IMR-90 (cell line): ENCODE results near the gene CCDC40. TPM values are rescaled to one million over a fixed set of nuclear protein-coding genes. Genes with fewer than 3 reads are reported as not detected.

Source experiments
- ATAC-seq: fragments of 200-7000 bp; cut with Tn5 transposase; 2 replicates; pipeline ENCODE4 v1.9.1; 2020; ENCODE audit warnings: low read depth, mild to moderate bottlenecking, moderate library complexity
- BruUV-seq: library from RNA; stranded (reverse); fragments of 400-500 nt; replicated peaks from 2 replicates; lab custom pipeline; 2021; lab: Mats Ljungman, UMichigan
- CTCF ChIA-PET: fragments of 300-600 bp; formaldehyde crosslinking; extraction: SDS; loops from one replicate; lab custom pipeline; 2021; ENCODE audit warnings: antibody characterized with exemption; lab: Yijun Ruan, JAX
- POLR2A ChIA-PET: fragments of 300-600 bp; sonication (Branson Sonifier 250); formaldehyde crosslinking; loops from one replicate; lab custom pipeline; 2022; ENCODE audit warnings: antibody characterized with exemption; ENCODE audit not compliant: unreplicated experiment; lab: Charles Lee
- DNase-seq: peaks from one replicate; pipeline ENCODE4 v3.0.0; 2013
- H2AFZ ChIP-seq: replicated peaks from 2 replicates; pipeline ENCODE3; 2013; ENCODE audit warnings: low read length, mild to moderate bottlenecking; ENCODE audit not compliant: poor library complexity
- H2AK5ac ChIP-seq: 2 replicates; pipeline ENCODE4 v1.6.1; 2013; ENCODE audit warnings: low read depth, low read length, inconsistent platforms
- H2AK9ac ChIP-seq: replicated peaks from 2 replicates; pipeline ENCODE3; 2013; ENCODE audit warnings: mild to moderate bottlenecking, low read depth, low read length, moderate library complexity; ENCODE audit not compliant: poor library complexity
- H2BK120ac ChIP-seq: 2 replicates; pipeline ENCODE4 v1.6.1; 2013; ENCODE audit warnings: low read depth, low read length, inconsistent platforms
- H2BK15ac ChIP-seq: 3 replicates; pipeline ENCODE4 v1.6.1; 2013; ENCODE audit warnings: low read depth, low read length, inconsistent platforms
- H2BK20ac ChIP-seq: 2 replicates; pipeline ENCODE4 v1.6.1; 2013; ENCODE audit warnings: low read depth, mild to moderate bottlenecking, inconsistent platforms, low read length, moderate library complexity
- H2BK5ac ChIP-seq: 2 replicates; pipeline ENCODE4 v1.6.1; 2013; ENCODE audit warnings: mild to moderate bottlenecking, low read depth, low read length, inconsistent platforms; ENCODE audit not compliant: poor library complexity, severe bottlenecking
- H3K14ac ChIP-seq: replicated peaks from 2 replicates; pipeline ENCODE4 v1.6.1; 2013; ENCODE audit warnings: low read depth, low read length, inconsistent platforms
- H3K18ac ChIP-seq: 2 replicates; pipeline ENCODE4 v1.6.1; 2013; ENCODE audit warnings: low read depth, low read length, control low read depth
- H3K23ac ChIP-seq: 2 replicates; pipeline ENCODE4 v1.6.1; 2013; ENCODE audit warnings: low read depth, low read length, inconsistent platforms
- H3K27ac ChIP-seq: 2 replicates; pipeline ENCODE4 v1.5.1; 2013; ENCODE audit warnings: mild to moderate bottlenecking, control low read depth, low read length; ENCODE audit not compliant: insufficient read depth
- H3K27me3 ChIP-seq: 2 replicates; pipeline ENCODE4 v1.6.1; 2013; ENCODE audit warnings: low read length; ENCODE audit not compliant: control insufficient read depth, insufficient read depth
- H3K36me3 ChIP-seq: 2 replicates; pipeline ENCODE4 v1.6.1; 2013; ENCODE audit warnings: low read length, mixed read lengths; ENCODE audit not compliant: control insufficient read depth, insufficient read depth
- H3K4ac ChIP-seq: 2 replicates; pipeline ENCODE4 v1.6.1; 2013; ENCODE audit warnings: low read depth, low read length, inconsistent platforms
- H3K4me1 ChIP-seq: 2 replicates; pipeline ENCODE4 v1.6.1; 2013; ENCODE audit warnings: low read length, mixed read lengths; ENCODE audit not compliant: control insufficient read depth, insufficient read depth
- H3K4me2 ChIP-seq: 2 replicates; pipeline ENCODE4 v1.6.1; 2013; ENCODE audit warnings: low read depth, mild to moderate bottlenecking, control low read depth, low read length, moderate library complexity
- H3K4me3 ChIP-seq: 2 replicates; pipeline ENCODE4 v1.5.1; 2013; ENCODE audit warnings: low read depth, mild to moderate bottlenecking, control low read depth, low read length, moderate library complexity; ENCODE audit not compliant: insufficient read depth
- H3K56ac ChIP-seq: 2 replicates; pipeline ENCODE4 v1.6.1; 2013; ENCODE audit warnings: low read length, inconsistent platforms; ENCODE audit not compliant: insufficient read depth; ENCODE audit errors: extremely low read depth
- H3K79me1 ChIP-seq, 2 experiments: 2 replicates each; pipeline ENCODE4 v1.6.1; 2013; ENCODE audit warnings: low read length in 2 of 2, inconsistent platforms in 1 of 2, low read depth in 1 of 2
- H3K9ac ChIP-seq: 2 replicates; pipeline ENCODE4 v1.6.1; 2013; ENCODE audit warnings: low read depth, low read length, control low read depth
- H3K9me1 ChIP-seq: 2 replicates; pipeline ENCODE4 v1.6.1; 2013; ENCODE audit warnings: low read length, inconsistent platforms; ENCODE audit not compliant: insufficient read depth
- H3K9me3 ChIP-seq: 2 replicates; pipeline ENCODE4 v1.6.1; 2013; ENCODE audit warnings: low read length; ENCODE audit not compliant: control insufficient read depth, insufficient read depth
- H4K20me1 ChIP-seq: 2 replicates; pipeline ENCODE4 v1.6.1; 2013; ENCODE audit warnings: low read length, inconsistent platforms; ENCODE audit not compliant: insufficient read depth
- H4K5ac ChIP-seq: 2 replicates; pipeline ENCODE4 v1.6.1; 2013; ENCODE audit warnings: mild to moderate bottlenecking, low read depth, low read length, control low read depth
- H4K8ac ChIP-seq, 2 experiments: 2 replicates each; pipeline ENCODE4 v1.6.1; 2013; ENCODE audit warnings: low read depth in 2 of 2, low read length in 2 of 2, control low read depth in 1 of 2, inconsistent platforms in 1 of 2
- H4K91ac ChIP-seq: 2 replicates; pipeline ENCODE4 v1.6.1; 2013; ENCODE audit warnings: low read depth, low read length, inconsistent platforms; ENCODE audit not compliant: insufficient read depth
- CHD1 ChIP-seq: IDR thresholded peaks from 2 replicates; pipeline ENCODE4 v1.6.1; 2012; ENCODE audit warnings: low read depth, low read length, improper control_type of control experiment
- RAD21 ChIP-seq: IDR thresholded peaks from 2 replicates; pipeline ENCODE4 v1.6.1; 2012; ENCODE audit warnings: low read length, improper control_type of control experiment
- WGBS, 2 experiments: methylation state at CpG; one replicate each; pipeline versions ENCODE4 v1.1.5 to v1.1.7; 2013; ENCODE audit warnings: missing lambda C conversion rate in 2 of 2; ENCODE audit not compliant: insufficient read length in 1 of 2; ENCODE audit errors: extremely low coverage in 2 of 2; 5-methylcytosine and 5-hydroxymethylcytosine counted together
- dilution Hi-C: fragments of 300-500 bp; cut with HindIII; formaldehyde crosslinking; loops from one replicate; pipeline ENCODE4 v1.14.3; 2018; ENCODE audit warnings: low sequenced_read_pairs; ENCODE audit not compliant: unreplicated experiment
- in situ Hi-C: fragments of 300-500 bp; cut with MboI; formaldehyde crosslinking; loops from 3 replicates; pipeline ENCODE4 v1.14.3; 2019; ENCODE audit warnings: low sequenced_read_pairs, inconsistent platforms, mixed read lengths
- intact Hi-C: fragments of 100-400 bp; cut with micrococcal nuclease; formaldehyde crosslinking; loops from 2 replicates; pipeline ENCODE4 v1.10.0; 2022
- polyA plus RNA-seq, 3 experiments: library from polyadenylated mRNA; depleted of rRNA; stranded (reverse); fragments of >200 nt; gene quantifications; 2 replicates each; pipeline ENCODE4 v1.2.3, GENCODE V29; 2012; ENCODE audit warnings: low replicate concordance in 1 of 3
- total RNA-seq: library from RNA; depleted of rRNA; stranded (reverse); fragments of >200 nt; gene quantifications from 2 replicates; pipeline ENCODE4 v1.2.3, GENCODE V29; 2012

The CCDC40 gene
- total and polyA plus RNA-seq, 2 of the 4 experiments (the other 2 are of a cell fraction): 0.90 to 4.7 TPM

DNA sequence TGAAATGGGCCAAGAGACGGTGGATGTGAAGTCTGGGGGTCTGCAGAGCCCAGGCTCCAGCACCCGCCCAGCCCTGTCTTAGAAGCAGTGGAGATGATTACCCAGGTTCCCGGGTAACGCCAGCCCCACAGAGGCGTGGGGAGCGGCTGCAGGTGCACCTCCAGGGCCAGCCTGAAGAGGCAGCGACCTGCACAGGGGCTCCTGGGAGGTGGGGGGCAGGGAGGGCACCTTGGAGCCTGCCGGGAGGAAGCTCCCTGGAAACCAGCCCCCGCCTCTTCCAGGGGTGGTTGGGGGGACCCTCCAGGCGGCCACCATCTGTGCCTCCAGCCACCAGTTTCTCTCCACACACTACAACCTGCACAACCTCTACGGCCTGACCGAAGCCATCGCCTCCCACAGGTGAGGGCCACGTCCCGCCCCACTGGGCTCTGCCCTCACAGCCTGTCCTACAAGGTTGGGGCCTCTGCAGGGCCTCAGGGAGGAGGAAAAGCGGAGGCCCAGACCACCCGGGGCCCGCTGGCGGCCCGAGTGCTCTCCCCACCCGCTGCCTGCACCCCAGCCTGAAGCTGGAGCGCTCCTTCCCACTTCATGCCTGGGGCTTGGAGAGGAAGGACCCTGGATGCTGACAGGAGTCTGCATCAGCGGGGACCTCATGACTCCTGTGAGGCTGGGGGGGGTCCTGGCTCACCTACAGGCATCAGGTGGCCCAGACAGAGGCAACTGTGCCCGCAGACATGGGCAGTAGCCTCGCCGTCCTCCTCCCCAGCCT, 75.4 kb downstream of the CCDC40 start:
- Histone ChIP-seq H4K20me1 (no peaks in the 10 kb centered on the region), H3K79me1 (no peaks in the 10 kb centered on the region), H2AK9ac (no peak overlapping the region), H3K4me3 (no peak overlapping the region), H2BK15ac (no peak overlapping the region), H3K4me2 (no peak overlapping the region), H3K14ac (no peak overlapping the region), H2BK120ac (no peak overlapping the region), H3K9me3 (no peaks in the 10 kb centered on the region), H3K27ac (no peak overlapping the region), H3K9me1 (peaks cover 7% of the 10 kb centered on the region), H3K4me1 (peaks cover 5% of the 10 kb centered on the region), H2BK20ac (no peak overlapping the region), H4K91ac (no peak overlapping the region), H3K23ac (no peak overlapping the region), H2AFZ (no peak overlapping the region), H3K27me3 (no peaks in the 10 kb centered on the region), H3K36me3 (peaks cover 3% of the 10 kb centered on the region; the same call in 1 of the 2 replicates), H3K9ac (no peak overlapping the region), H3K56ac (no peak overlapping the region), H2AK5ac (no peak overlapping the region), H4K5ac (no peak overlapping the region), H2BK5ac (no peak overlapping the region), H4K8ac (no peak overlapping the region), H3K4ac (no peak overlapping the region), H3K18ac (no peak overlapping the region)
- no peak for ATAC-seq
- no peak for DNase-seq
- CTCF ChIA-PET: no interaction called here
- no peak for TF ChIP-seq CHD1
- TF ChIP-seq RAD21: no peak
- no TSS peak for BruUV-seq
- intact Hi-C loops (no loop called here), in situ Hi-C loops (no loop called here), dilution Hi-C loops (no loop called here)
- 89% methylated on average over 3 of the region's 26 CpGs; no CpG with 5 or more reads in 1 of the 2 experiments for WGBS, 2 experiments
- POLR2A ChIA-PET: no interaction called here
